ENCODE data around the gene CERS3.

Gene CERS3

DNA sequence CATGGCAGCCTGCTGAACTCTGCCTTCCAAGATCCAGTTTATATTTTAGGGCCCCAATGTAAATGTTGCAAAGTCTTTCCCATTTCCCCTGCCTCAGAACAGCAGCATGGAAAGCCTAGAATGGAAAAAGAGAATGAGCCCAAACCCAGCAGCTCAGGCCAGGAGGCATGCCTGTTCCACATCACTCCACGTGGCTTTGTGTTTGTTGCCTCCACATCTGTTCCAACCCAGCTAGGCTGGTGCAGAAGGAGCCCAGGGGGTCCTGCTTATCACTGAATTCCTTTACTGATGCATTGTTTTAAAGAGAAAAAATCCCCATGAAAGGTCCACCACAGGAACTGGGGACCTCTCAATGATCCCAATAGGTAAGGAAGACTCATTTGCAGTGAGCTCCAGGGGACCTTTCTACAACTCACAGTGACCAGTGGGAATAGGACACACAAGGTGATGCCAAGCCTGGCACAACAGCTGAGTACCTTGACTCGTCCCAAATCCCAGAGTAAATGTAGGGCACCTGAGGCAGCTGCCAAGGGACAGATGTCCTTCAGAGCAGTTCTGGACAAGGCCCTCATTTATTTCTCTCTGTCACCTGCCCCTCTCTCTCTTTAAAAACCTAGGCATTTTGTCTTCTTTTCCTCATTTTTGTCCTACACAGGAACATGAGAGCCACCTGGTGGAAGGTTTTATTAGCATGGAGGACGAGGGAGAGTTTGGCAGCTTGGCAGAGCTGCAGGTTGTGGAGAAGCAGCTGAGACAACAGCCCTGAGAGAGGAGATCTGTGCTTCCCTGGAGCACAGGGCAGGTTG, 145.2 kb downstream of the CERS3 start:
- no peak for DNase-seq (ENCODE audit: low spot score)

DNA sequence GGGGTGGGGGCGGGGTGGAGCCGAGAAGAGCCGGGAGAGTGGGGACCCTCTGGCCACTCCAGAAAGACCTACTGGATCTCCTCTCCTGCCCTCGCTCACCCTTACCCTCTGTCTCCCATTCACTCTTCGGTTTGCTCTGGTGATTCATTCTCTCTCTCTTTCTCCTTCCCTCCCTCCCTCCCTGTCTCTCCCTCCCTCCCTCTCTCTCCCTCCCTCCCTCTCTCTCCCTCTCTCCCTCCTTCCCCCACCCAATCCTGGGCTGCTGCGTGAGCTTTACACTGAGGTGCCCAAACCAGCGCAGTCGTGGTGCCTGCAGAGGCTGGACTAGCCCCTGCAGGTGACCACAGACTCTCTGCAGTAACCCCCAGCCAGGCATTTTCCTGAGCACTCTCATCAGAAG, 154.8 kb downstream of the CERS3 start:
- DNase-seq (ENCODE audit: low spot score), result no peak

DNA sequence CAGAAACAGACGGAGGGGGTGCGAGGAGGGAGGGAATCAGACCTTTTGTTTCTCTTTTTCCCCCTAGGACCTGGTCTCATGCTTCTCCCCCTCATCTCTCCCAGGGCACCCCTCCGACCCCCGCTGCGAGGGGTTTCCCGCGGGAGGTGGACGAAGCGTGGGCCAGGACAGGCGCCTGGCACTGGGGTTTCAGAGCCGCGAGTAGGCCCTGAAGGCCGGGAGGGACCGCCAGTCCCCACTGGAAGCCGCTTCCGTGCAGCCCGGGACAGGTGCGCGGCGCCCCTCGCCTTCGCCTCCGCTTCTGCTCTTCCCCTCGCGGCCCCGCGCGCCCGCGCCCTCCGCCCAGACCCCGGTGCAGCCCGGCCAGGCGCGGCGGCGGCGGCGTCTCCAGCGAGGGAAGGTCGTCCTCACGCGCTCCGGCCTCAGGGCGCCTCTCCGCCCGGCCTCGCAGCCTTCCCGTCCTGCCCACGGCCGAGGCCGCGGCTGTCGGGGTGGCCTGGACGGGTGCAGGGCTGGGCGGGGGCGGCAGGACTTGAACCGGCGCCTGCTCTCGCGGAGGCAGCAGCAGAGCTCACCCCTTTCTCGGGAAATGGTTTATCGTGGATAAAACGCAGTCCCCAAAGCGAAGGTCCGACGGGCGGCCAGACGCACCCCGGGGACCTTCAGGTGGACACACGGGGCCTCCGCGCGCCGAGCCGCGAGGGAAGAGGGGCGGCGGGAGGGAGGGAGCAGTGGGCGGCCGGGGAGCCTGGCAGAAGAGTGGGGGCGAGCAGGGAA, 155.4 kb downstream of the CERS3 start:
- DNase-seq (ENCODE audit: low spot score), result no peak

DNA sequence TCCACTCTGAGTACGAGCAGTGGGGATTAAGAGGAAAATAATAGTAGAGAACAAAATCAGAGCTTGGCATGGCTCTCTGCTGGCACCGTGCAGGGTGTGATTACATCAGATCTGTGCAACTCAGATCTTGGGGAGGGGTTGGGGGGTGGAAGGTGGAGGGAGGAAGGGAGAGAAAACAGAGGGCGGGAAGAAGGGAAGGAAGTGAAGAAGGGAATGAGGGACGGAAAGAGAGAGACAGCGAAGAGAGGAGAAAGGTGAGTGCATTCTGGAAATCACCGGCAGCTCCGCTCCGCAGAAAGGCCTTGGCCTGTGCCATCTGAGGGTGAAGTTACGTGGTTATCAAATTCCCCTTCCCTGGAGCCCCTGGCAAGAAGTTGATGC, 156.0 kb downstream of the CERS3 start:
- DNase-seq (ENCODE audit: low spot score), result no peak

DNA sequence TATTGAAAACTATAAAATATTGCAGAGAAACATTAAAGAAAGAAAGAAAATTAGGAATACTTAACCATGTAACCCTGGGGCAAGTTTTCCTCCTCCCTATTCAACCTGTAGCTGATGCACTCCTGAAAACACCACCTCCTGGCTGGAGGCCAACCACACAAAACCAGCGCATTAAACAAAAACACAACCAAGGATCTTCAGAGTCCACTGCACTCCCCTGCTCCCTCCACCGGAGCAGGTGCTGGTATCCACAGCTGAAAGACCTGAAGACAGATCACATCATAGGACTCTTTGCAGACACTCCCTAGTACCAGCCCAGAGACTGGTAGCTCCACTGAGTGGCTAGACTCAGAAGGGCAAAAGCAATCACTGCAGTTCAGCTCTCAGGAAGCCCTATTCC, 173.4 kb downstream of the CERS3 start:
- DNase-seq (ENCODE audit: low spot score), result no peak

DNA sequence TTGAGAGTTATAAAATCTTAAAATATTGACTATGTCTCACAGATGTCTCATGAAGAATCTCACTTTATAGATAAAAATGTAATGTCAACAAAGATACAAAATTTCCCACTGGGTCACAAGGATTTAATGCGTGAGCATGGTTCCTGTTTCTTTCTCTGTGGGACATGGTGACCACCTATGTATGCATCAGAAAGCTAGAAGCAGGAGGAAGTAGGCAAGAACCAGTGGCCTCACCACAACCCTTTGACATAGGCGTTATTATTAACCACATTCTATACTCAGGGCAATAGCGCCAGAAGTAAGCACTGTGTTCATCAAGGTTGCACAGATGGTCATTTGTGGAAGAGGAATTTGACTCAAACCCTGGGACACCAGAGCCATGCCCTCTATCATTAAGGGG, 175.3 kb downstream of the CERS3 start:
- no peak for DNase-seq (ENCODE audit: low spot score)

DNA sequence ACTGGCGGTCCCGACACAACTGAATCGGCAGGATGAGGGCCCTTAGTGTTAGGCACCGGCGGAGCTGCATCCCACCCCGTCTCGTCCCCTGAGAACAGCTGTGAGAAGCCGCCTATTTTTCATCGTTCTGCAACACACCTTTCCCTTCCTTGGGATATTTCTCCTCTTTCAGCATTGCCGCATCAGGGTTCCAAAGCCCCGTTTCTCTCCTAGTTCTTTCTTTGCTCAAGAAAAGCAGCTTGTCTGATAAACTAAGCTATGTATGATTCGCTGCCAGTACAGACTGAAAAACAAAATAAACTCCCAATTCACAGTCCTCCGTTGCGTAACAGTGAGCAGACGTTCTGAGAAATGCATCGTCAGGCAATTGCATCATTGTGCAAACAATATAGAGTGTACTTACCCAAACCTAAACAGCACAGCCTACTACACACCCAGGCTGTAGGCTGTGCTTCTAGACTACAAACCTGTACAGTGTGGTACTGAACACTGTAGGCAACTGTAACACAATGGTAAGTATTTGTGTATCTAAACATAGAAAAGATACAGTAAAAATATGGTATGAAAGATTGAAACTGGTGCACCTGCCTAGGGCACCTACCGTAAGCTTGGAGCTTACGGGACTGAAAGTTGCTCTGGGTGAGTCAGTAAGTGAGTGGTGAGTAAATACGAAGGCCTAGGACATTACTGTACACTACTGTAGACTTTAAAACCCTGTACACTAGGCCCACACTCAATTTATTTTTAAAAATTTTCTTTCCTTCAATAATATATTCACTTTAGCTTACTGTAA, 178.1 kb downstream of the CERS3 start:
- no peak for DNase-seq (ENCODE audit: low spot score)
